Measurements from ENCODE around the gene USE1.

DNA sequence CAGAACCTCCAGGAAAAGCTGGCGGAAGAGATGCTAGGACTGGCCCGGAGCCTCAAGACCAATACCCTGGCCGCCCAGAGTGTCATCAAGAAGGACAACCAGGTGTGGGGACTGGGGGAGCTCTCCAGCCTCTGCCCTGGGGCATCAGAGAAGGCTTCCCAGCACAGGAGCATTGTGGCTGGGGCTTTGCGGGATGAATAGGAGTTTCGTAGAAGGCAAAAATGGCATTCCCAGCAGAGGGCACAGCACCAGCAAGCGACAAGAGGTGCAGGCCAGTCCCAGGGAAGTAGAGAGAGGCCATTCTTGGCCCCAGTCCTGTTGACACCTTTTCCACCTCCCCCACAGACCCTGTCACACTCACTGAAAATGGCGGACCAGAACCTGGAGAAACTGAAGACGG is 4.1 kb downstream of the USE1 start:
- TF ChIP-seq, protein P1, sequence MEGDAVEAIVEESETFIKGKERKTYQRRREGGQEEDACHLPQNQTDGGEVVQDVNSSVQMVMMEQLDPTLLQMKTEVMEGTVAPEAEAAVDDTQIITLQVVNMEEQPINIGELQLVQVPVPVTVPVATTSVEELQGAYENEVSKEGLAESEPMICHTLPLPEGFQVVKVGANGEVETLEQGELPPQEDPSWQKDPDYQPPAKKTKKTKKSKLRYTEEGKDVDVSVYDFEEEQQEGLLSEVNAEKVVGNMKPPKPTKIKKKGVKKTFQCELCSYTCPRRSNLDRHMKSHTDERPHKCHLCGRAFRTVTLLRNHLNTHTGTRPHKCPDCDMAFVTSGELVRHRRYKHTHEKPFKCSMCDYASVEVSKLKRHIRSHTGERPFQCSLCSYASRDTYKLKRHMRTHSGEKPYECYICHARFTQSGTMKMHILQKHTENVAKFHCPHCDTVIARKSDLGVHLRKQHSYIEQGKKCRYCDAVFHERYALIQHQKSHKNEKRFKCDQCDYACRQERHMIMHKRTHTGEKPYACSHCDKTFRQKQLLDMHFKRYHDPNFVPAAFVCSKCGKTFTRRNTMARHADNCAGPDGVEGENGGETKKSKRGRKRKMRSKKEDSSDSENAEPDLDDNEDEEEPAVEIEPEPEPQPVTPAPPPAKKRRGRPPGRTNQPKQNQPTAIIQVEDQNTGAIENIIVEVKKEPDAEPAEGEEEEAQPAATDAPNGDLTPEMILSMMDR (IDR thresholded peaks at IDR 0.05) = no peak
- TF ChIP-seq POLR2A (IDR thresholded peaks at IDR 0.05) = no peak

Measured in uterus (tissue), 2 donors.